Peyer's patch (tissue), 4 donors: Measurements from ENCODE around the gene ROBO2. TPM values are rescaled to one million over a fixed set of nuclear protein-coding genes. Genes with fewer than 3 reads are reported as not detected.
A peak's percentile ranks its signal among the peaks of the same experiment; 100 is the strongest.

Source experiments
- DNase-seq, 3 donors: peaks; one replicate each; pipeline ENCODE4 v3.0.0-alpha.2; 2017 to 2019
- H3K27ac ChIP-seq, 4 donors: fragments of 200-600 bp; sonication (generic); one replicate each; pipeline ENCODE4 v1.5.1; 2016 to 2019
- H3K27me3 ChIP-seq, 2 donors: fragments of 200-600 bp; sonication (generic); one replicate each; pipeline ENCODE4 v1.5.1; 2019
- H3K36me3 ChIP-seq, 3 donors: fragments of 200-600 bp; sonication (generic); one replicate each; pipeline ENCODE4 v1.5.1; 2016 to 2019
- H3K4me1 ChIP-seq, 4 donors: fragments of 200-600 bp; sonication (generic); one replicate each; pipeline ENCODE4 v1.5.1; 2016 to 2019
- H3K4me3 ChIP-seq, 4 donors: fragments of 200-600 bp; sonication (generic); 1 replicate in 3 of 4; 2 replicates in 1 of 4; pipeline ENCODE4 v1.5.1; 2016 to 2019; ENCODE audit warnings: mild to moderate bottlenecking in 1 of 4
- H3K9me3 ChIP-seq, 4 donors: fragments of 200-600 bp; sonication (generic); one replicate each; pipeline ENCODE4 v1.5.1; 2016 to 2019; ENCODE audit warnings: mild to moderate bottlenecking in 1 of 4
- CTCF ChIP-seq, 6 experiments: fragments of 450-650 bp in 4 of 6; fragments of 200-600 bp in 2 of 6; sonication (generic) in 1 of 6; IDR thresholded peaks; one replicate each; pipeline ENCODE4 v1.5.1; 2017 to 2019; ENCODE audit warnings: antibody characterized with exemption in 6 of 6, mild to moderate bottlenecking in 3 of 6, moderate library complexity in 1 of 6
- POLR2A ChIP-seq, 2 donors: fragments of 450-650 bp; IDR thresholded peaks; one replicate each; pipeline ENCODE4 v1.5.1; 2017; ENCODE audit warnings: antibody characterized with exemption in 2 of 2, mild to moderate bottlenecking in 2 of 2, moderate library complexity in 2 of 2
- total RNA-seq, 4 donors: library from RNA; depleted of rRNA; stranded (reverse); fragments of >200 nt; gene quantifications; one replicate each; pipeline ENCODE4 v1.1.0, GENCODE V29; 2016

Gene ROBO2
- total RNA-seq, 4 donors from 2014 or later = 1.1 to 5.4 (median 3.4) TPM

DNA sequence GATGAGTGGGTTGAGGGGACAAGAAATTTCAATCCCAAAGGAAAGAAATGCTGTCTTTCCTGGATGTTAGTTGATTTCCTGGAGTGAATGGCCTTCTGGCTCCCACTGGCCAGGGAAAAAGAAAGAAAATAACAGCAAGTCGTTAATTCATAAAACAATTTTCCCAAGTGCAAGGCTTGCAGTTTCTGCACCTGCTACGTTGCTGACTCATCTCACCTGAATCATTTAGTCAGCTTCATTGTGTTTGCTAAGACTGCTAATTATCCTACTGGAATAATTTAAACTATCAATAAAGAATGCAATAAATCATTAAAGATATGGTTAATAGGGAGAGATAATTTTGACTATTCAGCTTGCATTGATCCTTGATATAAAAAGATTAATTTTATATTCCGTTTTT lies 387.6 kb downstream of the ROBO2 start:
- TF ChIP-seq POLR2A (IDR thresholded peaks at IDR 0.05) (no peak), CTCF (IDR thresholded peaks at IDR 0.05) (no peak)
- no peaks in the 10 kb centered on the region for H3K27me3 ChIP-seq
- DNase-seq = peak in 1 of 3 donors; percentile 47
- H3K9me3 ChIP-seq = no peaks in the 10 kb centered on the region
- H3K4me1 ChIP-seq = no peaks in the 10 kb centered on the region
- no peak overlapping the region for H3K4me3 ChIP-seq
- H3K27ac ChIP-seq = no peak overlapping the region
- no peaks in the 10 kb centered on the region for H3K36me3 ChIP-seq

GRCh38 chr3:77436908-77437307 lies 397.0 kb downstream of the ROBO2 start:
- Histone ChIP-seq H3K27me3 (no peaks in the 10 kb centered on the region), H3K36me3 (no peaks in the 10 kb centered on the region), H3K4me1 (no peaks in the 10 kb centered on the region), H3K9me3 (no peaks in the 10 kb centered on the region), H3K27ac (no peak overlapping the region), H3K4me3 (no peak overlapping the region)
- no peak for DNase-seq
- TF ChIP-seq POLR2A (IDR thresholded peaks at IDR 0.05) (no peak), CTCF (IDR thresholded peaks at IDR 0.05) (no peak)

GRCh38 chr3:77446084-77446483 lies 406.2 kb downstream of the ROBO2 start:
- no peak overlapping the region for H3K4me3 ChIP-seq
- no peak overlapping the region for H3K27ac ChIP-seq
- TF ChIP-seq POLR2A (IDR thresholded peaks at IDR 0.05) (no peak), CTCF (IDR thresholded peaks at IDR 0.05) (no peak)
- no peaks in the 10 kb centered on the region for H3K9me3 ChIP-seq
- H3K27me3 ChIP-seq = no peaks in the 10 kb centered on the region
- no peaks in the 10 kb centered on the region for H3K36me3 ChIP-seq
- DNase-seq = no peak
- H3K4me1 ChIP-seq = no peaks in the 10 kb centered on the region

- no peaks in the 10 kb centered on the region for H3K9me3 ChIP-seq
- H3K27ac ChIP-seq = no peak overlapping the region
- no peaks in the 10 kb centered on the region for H3K36me3 ChIP-seq
- no peaks in the 10 kb centered on the region for H3K4me1 ChIP-seq
- H3K4me3 ChIP-seq = no peak overlapping the region
- TF ChIP-seq CTCF (IDR thresholded peaks at IDR 0.05) (no peak), POLR2A (IDR thresholded peaks at IDR 0.05) (no peak)
- H3K27me3 ChIP-seq = no peaks in the 10 kb centered on the region
- DNase-seq = no peak
These were observed 406.9 kb downstream of the ROBO2 start for GRCh38 chr3:77446761-77447160.

DNA sequence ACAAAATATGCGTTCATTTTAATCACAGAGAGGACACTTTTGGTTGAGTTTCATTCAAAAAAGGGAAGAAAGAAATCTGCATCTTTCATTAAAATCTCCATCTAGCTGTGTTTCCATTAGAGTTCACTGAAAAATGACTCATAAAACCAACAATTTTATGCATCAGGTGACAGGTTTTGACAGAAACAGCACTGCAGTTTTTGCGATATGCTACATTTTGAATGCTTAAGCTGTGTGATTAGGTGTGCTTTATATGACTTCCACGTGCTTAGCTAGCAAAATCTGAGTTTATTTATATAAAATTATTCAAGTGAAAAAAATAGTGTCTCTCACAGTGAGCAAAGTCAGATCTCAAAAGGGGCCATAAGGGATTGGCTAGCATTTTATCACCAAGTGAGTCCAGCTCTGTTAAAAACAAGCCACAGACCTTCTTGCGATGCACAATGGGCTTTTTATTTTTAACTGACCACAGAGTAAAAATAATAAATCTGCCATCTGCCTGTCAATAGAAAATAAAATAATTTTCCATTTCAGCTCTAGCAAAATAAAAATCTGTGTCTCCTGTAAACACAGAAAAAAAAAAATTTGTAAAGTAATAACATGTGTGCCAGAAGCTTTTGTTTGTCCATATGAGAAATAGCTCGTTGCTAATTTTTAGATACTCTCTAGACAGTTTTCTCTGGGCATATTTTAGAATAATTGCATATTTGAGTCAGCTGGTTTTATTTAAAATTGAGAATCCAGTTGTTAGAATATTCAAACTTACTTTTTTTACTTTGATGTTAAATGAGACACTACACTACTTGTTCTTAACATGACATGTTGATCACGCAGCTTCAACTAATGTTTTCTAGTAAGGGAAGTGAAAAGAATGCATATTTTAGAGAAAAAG lies 409.8 kb downstream of the ROBO2 start:
- Histone ChIP-seq H3K4me3 (no peak overlapping the region), H3K9me3 (no peaks in the 10 kb centered on the region), H3K27me3 (no peaks in the 10 kb centered on the region), H3K27ac (no peak overlapping the region), H3K36me3 (no peaks in the 10 kb centered on the region), H3K4me1 (no peaks in the 10 kb centered on the region)
- no peak for DNase-seq
- no peak for TF ChIP-seq CTCF (IDR thresholded peaks at IDR 0.05)
- no peak for TF ChIP-seq POLR2A (IDR thresholded peaks at IDR 0.05)
